DOHH2 (cell line): ENCODE results near the gene PALM3.

Experiments used
- H3F3A ChIP-seq: fragments of 200-600 bp; sonication (generic), shearing (Covaris generic); 2 replicates; pipeline ENCODE4 v1.6.0; 2016; ENCODE audit warnings: antibody characterized with exemption, mild to moderate bottlenecking; ENCODE audit not compliant: control insufficient read depth, insufficient read depth
- H3K27ac ChIP-seq: fragments of 200-600 bp; sonication (generic); 2 replicates; pipeline ENCODE4 v1.5.1; 2014; ENCODE audit warnings: low read depth, mild to moderate bottlenecking, low read length, moderate library complexity
- H3K27me3 ChIP-seq: fragments of 200-600 bp; sonication (generic); 2 replicates; pipeline ENCODE4 v1.6.1; 2014; ENCODE audit warnings: mild to moderate bottlenecking, low read length, mixed read lengths; ENCODE audit not compliant: control insufficient read depth
- H3K36me3 ChIP-seq: fragments of 200-600 bp; sonication (generic); 2 replicates; pipeline ENCODE4 v1.6.1; 2014; ENCODE audit warnings: mild to moderate bottlenecking, low read length, moderate library complexity, mixed read lengths; ENCODE audit not compliant: control insufficient read depth
- H3K4me1 ChIP-seq: fragments of 200-600 bp; sonication (generic); 2 replicates; pipeline ENCODE4 v1.6.1; 2014; ENCODE audit warnings: mild to moderate bottlenecking, low read length, mixed read lengths; ENCODE audit not compliant: control insufficient read depth
- H3K4me2 ChIP-seq: fragments of 200-600 bp; sonication (generic); 2 replicates; pipeline ENCODE4 v1.6.0; 2014; ENCODE audit warnings: mild to moderate bottlenecking, low read length, moderate library complexity
- H3K4me3 ChIP-seq: fragments of 200-600 bp; sonication (generic); 2 replicates; pipeline ENCODE4 v1.5.1; 2014; ENCODE audit warnings: mild to moderate bottlenecking, low read length, mixed read lengths
- H3K79me2 ChIP-seq: fragments of 200-600 bp; sonication (generic); 2 replicates; pipeline ENCODE4 v1.6.1; 2014; ENCODE audit warnings: mild to moderate bottlenecking, low read length, mixed read lengths; ENCODE audit not compliant: control insufficient read depth
- H3K9me2 ChIP-seq: fragments of 200-600 bp; sonication (generic); replicated peaks from 2 replicates; pipeline ENCODE4 v1.6.1; 2014; ENCODE audit warnings: mild to moderate bottlenecking, low read length, mixed read lengths; ENCODE audit not compliant: control insufficient read depth
- H3K9me3 ChIP-seq: fragments of 200-600 bp; sonication (generic); 2 replicates; pipeline ENCODE4 v1.6.1; 2014; ENCODE audit warnings: antibody characterized with exemption, low read length, mixed read lengths; ENCODE audit not compliant: control insufficient read depth, insufficient read depth
- H4K20me1 ChIP-seq: fragments of 200-600 bp; sonication (generic); 2 replicates; pipeline ENCODE4 v1.6.0; 2014; ENCODE audit warnings: low read depth, mild to moderate bottlenecking, antibody characterized with exemption, low read length, moderate library complexity; ENCODE audit not compliant: control insufficient read depth, insufficient read depth
- EZH2phosphoT487 ChIP-seq: fragments of 200-600 bp; sonication (generic); IDR thresholded peaks from 2 replicates; pipeline ENCODE4 v1.6.1; 2017; ENCODE audit warnings: borderline replicate concordance, mild to moderate bottlenecking, antibody characterized with exemption, low read length, moderate library complexity, mixed read lengths
- TF ChIP-seq, protein P1 (sequence below): fragments of 200-600 bp; sonication (generic); IDR thresholded peaks from one replicate; pipeline ENCODE4 v1.5.1; 2014; ENCODE audit warnings: antibody characterized with exemption, mild to moderate bottlenecking, low read depth, low read length; ENCODE audit not compliant: poor library complexity, severe bottlenecking

Gene PALM3

DNA sequence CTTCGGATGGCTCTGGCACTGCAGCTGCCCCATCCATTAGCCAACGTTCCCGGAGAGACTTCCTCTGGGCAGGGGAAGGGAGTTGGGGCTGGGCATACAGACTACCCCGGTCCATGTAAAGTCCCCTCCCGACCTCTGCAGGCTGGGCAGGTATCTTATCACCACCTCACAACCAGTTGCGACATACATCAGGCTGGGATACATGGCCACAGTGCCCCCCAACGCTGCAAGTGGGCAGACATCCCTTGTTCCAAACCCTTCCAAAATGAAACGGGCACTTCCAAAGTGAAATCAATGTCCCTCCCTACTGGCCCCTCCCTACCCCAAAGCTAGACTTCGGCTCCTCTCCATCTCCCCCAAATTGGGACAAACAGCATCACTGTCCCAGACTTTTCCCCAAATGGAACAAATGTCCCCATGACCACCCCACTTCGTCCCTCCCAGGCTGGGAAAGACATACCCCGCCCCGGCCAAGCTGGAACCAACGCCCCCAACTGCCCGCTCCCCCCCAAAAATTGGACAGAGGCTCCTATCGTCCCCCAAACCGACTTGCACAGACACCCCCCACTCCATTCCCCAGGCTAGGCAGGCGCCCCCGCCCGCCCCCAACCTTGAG, 5.0 kb downstream of the PALM3 start:
- Histone ChIP-seq H3K27ac (no peak overlapping the region), H4K20me1 (no peaks in the 10 kb centered on the region), H3K27me3 (peaks cover 33% of the 10 kb centered on the region), H3K36me3 (no peaks in the 10 kb centered on the region), H3K4me2 (peak overlapping the region; percentile 19; the same call in 1 of the 2 replicates), H3K4me1 (peaks cover 27% of the 10 kb centered on the region), H3K9me2 (no peaks in the 10 kb centered on the region), H3K79me2 (no peaks in the 10 kb centered on the region), H3K4me3 (no peak overlapping the region), H3F3A (no peaks in the 10 kb centered on the region), H3K9me3 (no peaks in the 10 kb centered on the region)
- TF ChIP-seq, protein P1, sequence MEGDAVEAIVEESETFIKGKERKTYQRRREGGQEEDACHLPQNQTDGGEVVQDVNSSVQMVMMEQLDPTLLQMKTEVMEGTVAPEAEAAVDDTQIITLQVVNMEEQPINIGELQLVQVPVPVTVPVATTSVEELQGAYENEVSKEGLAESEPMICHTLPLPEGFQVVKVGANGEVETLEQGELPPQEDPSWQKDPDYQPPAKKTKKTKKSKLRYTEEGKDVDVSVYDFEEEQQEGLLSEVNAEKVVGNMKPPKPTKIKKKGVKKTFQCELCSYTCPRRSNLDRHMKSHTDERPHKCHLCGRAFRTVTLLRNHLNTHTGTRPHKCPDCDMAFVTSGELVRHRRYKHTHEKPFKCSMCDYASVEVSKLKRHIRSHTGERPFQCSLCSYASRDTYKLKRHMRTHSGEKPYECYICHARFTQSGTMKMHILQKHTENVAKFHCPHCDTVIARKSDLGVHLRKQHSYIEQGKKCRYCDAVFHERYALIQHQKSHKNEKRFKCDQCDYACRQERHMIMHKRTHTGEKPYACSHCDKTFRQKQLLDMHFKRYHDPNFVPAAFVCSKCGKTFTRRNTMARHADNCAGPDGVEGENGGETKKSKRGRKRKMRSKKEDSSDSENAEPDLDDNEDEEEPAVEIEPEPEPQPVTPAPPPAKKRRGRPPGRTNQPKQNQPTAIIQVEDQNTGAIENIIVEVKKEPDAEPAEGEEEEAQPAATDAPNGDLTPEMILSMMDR: no peak
- no peak for TF ChIP-seq EZH2phosphoT487

DNA sequence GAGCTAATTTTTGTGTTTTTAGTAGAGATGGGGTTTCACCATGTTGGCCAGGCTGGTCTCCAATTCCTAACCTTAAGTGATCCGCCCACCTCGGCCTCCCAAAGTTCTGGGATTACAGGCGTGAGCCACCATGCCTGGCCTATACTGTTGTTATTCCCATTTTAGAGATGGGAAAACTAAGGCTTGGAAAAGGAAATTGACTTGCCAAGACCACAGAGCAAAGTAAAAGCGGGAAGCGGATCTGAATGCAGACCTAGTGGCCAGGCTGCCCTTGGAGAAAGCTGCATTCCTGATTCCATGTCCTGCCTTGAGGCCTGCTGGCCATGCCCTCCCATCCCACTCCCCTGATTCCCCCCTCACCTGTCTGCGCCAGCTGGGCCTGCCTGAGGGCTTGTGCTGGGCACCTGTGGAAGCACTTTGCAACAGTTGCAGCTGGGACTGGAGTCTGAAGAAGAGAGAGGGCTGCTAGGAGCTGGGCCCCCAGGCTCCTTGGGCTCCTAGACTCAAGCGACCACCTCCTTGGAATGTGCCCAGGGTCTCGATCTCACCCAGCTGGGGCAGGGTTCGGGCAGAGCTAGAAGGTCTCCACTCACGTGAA, 5.7 kb downstream of the PALM3 start:
- H3K79me2 ChIP-seq: no peaks in the 10 kb centered on the region

DNA sequence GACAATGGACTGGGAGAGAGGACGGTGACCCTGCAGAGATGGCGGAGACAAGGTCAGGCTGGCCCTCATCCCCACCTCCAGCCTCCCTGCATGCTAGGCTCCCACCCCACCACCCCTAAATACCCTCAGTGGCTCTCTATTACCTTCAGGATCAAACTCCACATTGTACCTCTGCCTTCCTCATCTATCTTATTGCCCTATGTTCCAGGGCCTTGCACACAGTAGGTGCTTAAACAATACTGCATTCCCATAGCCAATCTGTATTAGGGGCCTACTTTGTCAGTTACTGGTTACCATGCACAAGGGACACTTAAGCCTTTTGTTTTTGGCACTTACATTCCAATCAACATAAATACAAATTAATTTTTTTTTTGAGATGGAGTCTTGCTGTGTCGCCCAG, 6.5 kb downstream of the PALM3 start:
- no peaks in the 10 kb centered on the region for H3K9me2 ChIP-seq
- H3K27me3 ChIP-seq: peaks cover 24% of the 10 kb centered on the region
- no peaks in the 10 kb centered on the region for H4K20me1 ChIP-seq
- no peaks in the 10 kb centered on the region for H3K36me3 ChIP-seq
- H3F3A ChIP-seq: no peaks in the 10 kb centered on the region
- no peak overlapping the region for H3K4me3 ChIP-seq
- H3K9me3 ChIP-seq: no peaks in the 10 kb centered on the region
- no peaks in the 10 kb centered on the region for H3K79me2 ChIP-seq
- H3K4me1 ChIP-seq: peaks cover 26% of the 10 kb centered on the region
- TF ChIP-seq, protein P1: no peak
- no peak for TF ChIP-seq EZH2phosphoT487
- H3K4me2 ChIP-seq: no peak overlapping the region
- H3K27ac ChIP-seq: no peak overlapping the region

More for the DNA sequence above, 5.7 kb downstream of the PALM3 start:
- Histone ChIP-seq H3K4me3 (no peak overlapping the region), H3K9me3 (no peaks in the 10 kb centered on the region), H3K36me3 (no peaks in the 10 kb centered on the region), H4K20me1 (no peaks in the 10 kb centered on the region), H3K27me3 (peaks cover 29% of the 10 kb centered on the region), H3K27ac (no peak overlapping the region), H3K9me2 (no peaks in the 10 kb centered on the region), H3K4me1 (peaks cover 27% of the 10 kb centered on the region), H3F3A (no peaks in the 10 kb centered on the region), H3K4me2 (no peak overlapping the region)
- TF ChIP-seq, protein P1: no peak
- TF ChIP-seq EZH2phosphoT487: no peak
